ENCODE measurements around the gene ZNF526.

DNA sequence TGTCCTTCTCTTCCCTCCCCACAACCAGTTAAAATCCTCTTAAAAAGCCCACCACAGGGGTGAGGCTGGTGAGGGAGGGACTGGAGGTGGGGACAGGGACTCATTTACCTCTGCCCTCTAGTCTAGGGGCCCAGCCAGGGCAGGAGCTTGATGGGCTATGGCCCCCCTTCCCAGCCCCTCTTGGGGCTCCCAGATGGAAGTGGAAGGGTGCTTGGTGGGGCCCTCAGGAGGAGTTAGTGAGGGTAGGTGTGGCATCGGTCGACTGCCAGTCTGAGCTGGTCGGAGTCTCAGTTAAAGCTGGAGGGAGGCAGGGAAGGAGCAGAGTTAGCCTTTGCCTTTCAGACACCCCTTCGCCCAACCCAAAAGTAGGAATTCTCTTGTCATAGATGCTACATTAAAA, 10.5 kb downstream of the ZNF526 start:
- TF ChIP-seq KLF1 (tag by site-specific recombination; IDR thresholded peaks at IDR 0.05) (no peak), KLF16 (tag by site-specific recombination; IDR thresholded peaks at IDR 0.05) (no peak), ZBTB20 (tag by site-specific recombination; IDR thresholded peaks at IDR 0.05) (no peak), ZNF292 (tag by site-specific recombination; IDR thresholded peaks at IDR 0.05; ENCODE audit: borderline replicate concordance, low read depth) (no peak), ZNF76 (tag by site-specific recombination; IDR thresholded peaks at IDR 0.05; ENCODE audit: borderline replicate concordance, low read depth) (no peak), ZNF600 (tag by site-specific recombination; IDR thresholded peaks at IDR 0.05) (no peak)
- TF ChIP-seq, protein P1, sequence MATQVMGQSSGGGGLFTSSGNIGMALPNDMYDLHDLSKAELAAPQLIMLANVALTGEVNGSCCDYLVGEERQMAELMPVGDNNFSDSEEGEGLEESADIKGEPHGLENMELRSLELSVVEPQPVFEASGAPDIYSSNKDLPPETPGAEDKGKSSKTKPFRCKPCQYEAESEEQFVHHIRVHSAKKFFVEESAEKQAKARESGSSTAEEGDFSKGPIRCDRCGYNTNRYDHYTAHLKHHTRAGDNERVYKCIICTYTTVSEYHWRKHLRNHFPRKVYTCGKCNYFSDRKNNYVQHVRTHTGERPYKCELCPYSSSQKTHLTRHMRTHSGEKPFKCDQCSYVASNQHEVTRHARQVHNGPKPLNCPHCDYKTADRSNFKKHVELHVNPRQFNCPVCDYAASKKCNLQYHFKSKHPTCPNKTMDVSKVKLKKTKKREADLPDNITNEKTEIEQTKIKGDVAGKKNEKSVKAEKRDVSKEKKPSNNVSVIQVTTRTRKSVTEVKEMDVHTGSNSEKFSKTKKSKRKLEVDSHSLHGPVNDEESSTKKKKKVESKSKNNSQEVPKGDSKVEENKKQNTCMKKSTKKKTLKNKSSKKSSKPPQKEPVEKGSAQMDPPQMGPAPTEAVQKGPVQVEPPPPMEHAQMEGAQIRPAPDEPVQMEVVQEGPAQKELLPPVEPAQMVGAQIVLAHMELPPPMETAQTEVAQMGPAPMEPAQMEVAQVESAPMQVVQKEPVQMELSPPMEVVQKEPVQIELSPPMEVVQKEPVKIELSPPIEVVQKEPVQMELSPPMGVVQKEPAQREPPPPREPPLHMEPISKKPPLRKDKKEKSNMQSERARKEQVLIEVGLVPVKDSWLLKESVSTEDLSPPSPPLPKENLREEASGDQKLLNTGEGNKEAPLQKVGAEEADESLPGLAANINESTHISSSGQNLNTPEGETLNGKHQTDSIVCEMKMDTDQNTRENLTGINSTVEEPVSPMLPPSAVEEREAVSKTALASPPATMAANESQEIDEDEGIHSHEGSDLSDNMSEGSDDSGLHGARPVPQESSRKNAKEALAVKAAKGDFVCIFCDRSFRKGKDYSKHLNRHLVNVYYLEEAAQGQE (tag by site-specific recombination; IDR thresholded peaks at IDR 0.05), result no peak

All from HEK293 (cell line).